ENCODE data around the gene CCDC159. TPM values are rescaled to one million over a fixed set of nuclear protein-coding genes. Genes with fewer than 3 reads are reported as not detected.
"Not testable (repeated sequence)": the region's sequence is repeated elsewhere in the genome, so short reads cannot be mapped to it uniquely, and the experiment has no call there.

CCDC159 gene
- total and polyA plus RNA-seq, 4 experiments from 2014 or later: 9.2 to 91.8 (median 53.8) TPM

- H3K27ac ChIP-seq (ENCODE audit: low read depth, low read length): peak overlapping the region; percentile 33
Observed at GRCh38 chr19:11338569-11339253, 7.6 kb upstream of the CCDC159 start.

GRCh38 chr19:11339254-11340098 lies 6.8 kb upstream of the CCDC159 start, which contains the start of gene RAB3D:
TSS of gene RAB3D (minus strand) at chr19:11339657. CDS start at chr19:11337399, 2,258 bp downstream.
- Histone ChIP-seq H3K9me3 (ENCODE audit: control insufficient read depth in 1 of 2, low read length in 2 of 2) (no peaks in the 10 kb centered on the region), H3K27ac (ENCODE audit: low read depth, low read length) (peak within 1 kb of the TSS; percentile 33), H3K27me3 (ENCODE audit: insufficient read depth, low read length) (no peaks in the 10 kb centered on the region), H3K36me3 (ENCODE audit: insufficient read depth, low read length) (no peaks in the 10 kb centered on the region), H3K4me1 (ENCODE audit: insufficient read depth, low read length) (peaks cover 30% of the 10 kb centered on the region), H3K4me3 (ENCODE audit: low read length in 2 of 2) (peak within 1 kb of the TSS; percentile 44 to 54)
- ChIA-PET CTCF (ENCODE audit: partially characterized antibody) (interaction anchor here (1.0 to 1.4 kb wide), 3 partner anchors 15 to 143 kb away, joined by 3 to 5 read pairs (median 5); no protein-coding TSS in a partner anchor), POLR2A (ENCODE audit: partially characterized antibody) (interaction anchor here (1.0 to 2.1 kb wide), 5 partner anchors 18 to 44 kb away, joined by 3 to 22 read pairs (median 7); partner anchors contain the start of gene SWSAP1)
- H3K27me3 Mint-ChIP-seq: no peaks in the 10 kb centered on the region
- H3K4me1 Mint-ChIP-seq: peaks cover 16 to 35% (median 27%) of the 10 kb centered on the region in 4 donors
- peak within 1 kb of the TSS; percentile 3 to 88 (median 71) for H3K27ac Mint-ChIP-seq
- H3K9me3 Mint-ChIP-seq: peaks cover 0 to 2% (median 0%) of the 10 kb centered on the region in 8 donors
- intact Hi-C loops (cut with micrococcal nuclease): no loop called here
- peaks cover 14 to 17% of the 10 kb centered on the region in 2 donors for H3K36me3 Mint-ChIP-seq
- peak; percentile 52 to 73 (median 57) for DNase-seq
- H3K4me3 Mint-ChIP-seq: peak within 1 kb of the TSS; percentile 76 to 87 (median 82)

More at GRCh38 chr19:11338569-11339253, 7.6 kb upstream of the CCDC159 start:
- Mint-ChIP-seq H3K27me3 (no peaks in the 10 kb centered on the region), H3K4me3 (peak overlapping the region; percentile 76 to 87 (median 78)), H3K36me3 (peaks cover 20 to 23% of the 10 kb centered on the region in 2 donors), H3K9me3 (peaks cover 0 to 2% (median 0%) of the 10 kb centered on the region in 8 donors), H3K27ac (peak overlapping the region in 5 of 7 donors; percentile 42 to 88 (median 57)), H3K4me1 (peaks cover 16 to 32% (median 24%) of the 10 kb centered on the region in 4 donors)
- H3K36me3 ChIP-seq (ENCODE audit: insufficient read depth, low read length): no peaks in the 10 kb centered on the region
- H3K27me3 ChIP-seq (ENCODE audit: insufficient read depth, low read length): no peaks in the 10 kb centered on the region
- DNase-seq: no peak
- peaks cover 30% of the 10 kb centered on the region for H3K4me1 ChIP-seq (ENCODE audit: insufficient read depth, low read length)
- ChIA-PET POLR2A (ENCODE audit: partially characterized antibody) (interaction anchor here (1.0 to 2.1 kb wide), 5 partner anchors 18 to 45 kb away, joined by 3 to 22 read pairs (median 7); partner anchors contain the start of gene SWSAP1), CTCF (ENCODE audit: partially characterized antibody) (interaction anchor here (0.9 to 1.2 kb wide), 2 partner anchors 14 to 44 kb away, joined by 3 read pairs; no protein-coding TSS in a partner anchor)
- peak overlapping the region in 1 of 2 donors; percentile 44 for H3K4me3 ChIP-seq (ENCODE audit: low read length in 2 of 2)
- H3K9me3 ChIP-seq (ENCODE audit: control insufficient read depth in 1 of 2, low read length in 2 of 2): no peaks in the 10 kb centered on the region
- intact Hi-C loops (cut with micrococcal nuclease): no loop called here

GRCh38 chr19:11340099-11340467 lies 6.2 kb upstream of the CCDC159 start:
- peak overlapping the region; percentile 33 for H3K27ac ChIP-seq (ENCODE audit: low read depth, low read length)
- ChIA-PET POLR2A (ENCODE audit: partially characterized antibody) (interaction anchor here (1.5 to 2.1 kb wide), 3 partner anchors 34 to 41 kb away, joined by 7 to 22 read pairs (median 10); partner anchors contain the start of gene SWSAP1), CTCF (ENCODE audit: partially characterized antibody) (interaction anchor here (0.9 to 1.4 kb wide), 3 partner anchors 18 to 143 kb away, joined by 4 to 5 read pairs (median 5); no protein-coding TSS in a partner anchor)
- H3K36me3 ChIP-seq (ENCODE audit: insufficient read depth, low read length); DNase-seq; intact Hi-C loops (cut with micrococcal nuclease); H3K9me3 Mint-ChIP-seq; H3K9me3 ChIP-seq (ENCODE audit: control insufficient read depth in 1 of 2, low read length in 2 of 2); H3K27me3 Mint-ChIP-seq; H3K27me3 ChIP-seq (ENCODE audit: insufficient read depth, low read length): not testable (repeated sequence)
- peaks cover 16 to 39% (median 29%) of the 10 kb centered on the region in 4 donors for H3K4me1 Mint-ChIP-seq
- H3K36me3 Mint-ChIP-seq: peaks cover 12 to 15% of the 10 kb centered on the region in 2 donors
- peaks cover 32% of the 10 kb centered on the region for H3K4me1 ChIP-seq (ENCODE audit: insufficient read depth, low read length)
- H3K27ac Mint-ChIP-seq: peak overlapping the region in 6 of 7 donors; percentile 3 to 77 (median 70)
- peak overlapping the region in 1 of 2 donors; percentile 44 for H3K4me3 ChIP-seq (ENCODE audit: low read length in 2 of 2)
- H3K4me3 Mint-ChIP-seq: peak overlapping the region; percentile 74 to 87 (median 79)

GRCh38 chr19:11342429-11342828 lies 3.9 kb upstream of the CCDC159 start:
- Histone ChIP-seq H3K9me3 (ENCODE audit: control insufficient read depth in 1 of 2, low read length in 2 of 2) (no peaks in the 10 kb centered on the region), H3K36me3 (ENCODE audit: insufficient read depth, low read length) (no peaks in the 10 kb centered on the region), H3K27me3 (ENCODE audit: insufficient read depth, low read length) (no peaks in the 10 kb centered on the region), H3K4me1 (ENCODE audit: insufficient read depth, low read length) (peaks cover 42% of the 10 kb centered on the region), H3K27ac (ENCODE audit: low read depth, low read length) (no peak overlapping the region), H3K4me3 (ENCODE audit: low read length in 2 of 2) (no peak overlapping the region)
- Mint-ChIP-seq H3K36me3 (peaks cover 0 to 7% of the 10 kb centered on the region in 2 donors), H3K27ac (peak overlapping the region in 1 of 7 donors; percentile 9), H3K27me3 (no peaks in the 10 kb centered on the region), H3K4me1 (peaks cover 28 to 56% (median 43%) of the 10 kb centered on the region in 4 donors), H3K9me3 (peaks cover 0 to 2% (median 0%) of the 10 kb centered on the region in 8 donors), H3K4me3 (peak overlapping the region in 3 of 8 donors; percentile 6 to 67 (median 20))
- intact Hi-C loops (cut with micrococcal nuclease): no loop called here
- ChIA-PET CTCF (ENCODE audit: partially characterized antibody) (no interaction called here), POLR2A (ENCODE audit: partially characterized antibody) (interaction anchor here (6.2 kb wide), 1 partner anchor 32 kb away, joined by 54 read pairs; the partner anchor contains the start of gene SWSAP1)
- DNase-seq: no peak

- peaks cover 5 to 7% of the 10 kb centered on the region in 2 donors for H3K36me3 Mint-ChIP-seq
- H3K4me1 ChIP-seq (ENCODE audit: insufficient read depth, low read length): peaks cover 17% of the 10 kb centered on the region
- H3K4me1 Mint-ChIP-seq: peaks cover 17 to 32% (median 25%) of the 10 kb centered on the region in 4 donors
- H3K27me3 ChIP-seq (ENCODE audit: insufficient read depth, low read length): no peaks in the 10 kb centered on the region
- ChIA-PET CTCF (ENCODE audit: partially characterized antibody) (interaction anchor here (0.7 to 2.3 kb wide), 4 partner anchors 30 to 355 kb away, joined by 5 to 12 read pairs (median 6); partner anchors contain the start of gene SWSAP1), POLR2A (ENCODE audit: partially characterized antibody) (interaction anchor here (0.9 to 6.2 kb wide), 6 partner anchors 29 to 510 kb away, joined by 3 to 54 read pairs (median 5); partner anchors contain the start of genes EPOR, SWSAP1 and TMED1)
- H3K9me3 Mint-ChIP-seq: peaks cover 0 to 6% (median 0%) of the 10 kb centered on the region in 8 donors
- H3K9me3 ChIP-seq (ENCODE audit: control insufficient read depth in 1 of 2, low read length in 2 of 2): no peaks in the 10 kb centered on the region
- H3K4me3 Mint-ChIP-seq: peak overlapping the region; percentile 95 to 98 (median 97)
- H3K27ac ChIP-seq (ENCODE audit: low read depth, low read length): peak overlapping the region; percentile 88
- H3K4me3 ChIP-seq (ENCODE audit: low read length in 2 of 2): peak overlapping the region; percentile 92 to 96
- H3K27ac Mint-ChIP-seq: peak overlapping the region; percentile 80 to 98 (median 95)
- no peak for DNase-seq
- H3K27me3 Mint-ChIP-seq: no peaks in the 10 kb centered on the region
- no peaks in the 10 kb centered on the region for H3K36me3 ChIP-seq (ENCODE audit: insufficient read depth, low read length)
- intact Hi-C loops (cut with micrococcal nuclease): no loop called here
Observed at GRCh38 chr19:11345122-11345803, 1.1 kb upstream of the CCDC159 start.

GRCh38 chr19:11347546-11348039 lies 1.3 kb downstream of the CCDC159 start:
- POLR2A ChIA-PET (ENCODE audit: partially characterized antibody): interaction anchor here (2.7 to 6.2 kb wide), 2 partner anchors 27 to 33 kb away, joined by 18 to 54 read pairs; partner anchors contain the start of gene SWSAP1
- Mint-ChIP-seq H3K4me1 (peaks cover 17 to 32% (median 25%) of the 10 kb centered on the region in 4 donors), H3K36me3 (peaks cover 5 to 7% of the 10 kb centered on the region in 2 donors), H3K4me3 (peak overlapping the region; percentile 30 to 98 (median 97)), H3K27ac (peak overlapping the region; percentile 6 to 98 (median 67)), H3K27me3 (no peaks in the 10 kb centered on the region), H3K9me3 (peaks cover 0 to 6% (median 0%) of the 10 kb centered on the region in 8 donors)
- CTCF ChIA-PET (ENCODE audit: partially characterized antibody): interaction anchor here (1.0 to 2.3 kb wide), 2 partner anchors 30 to 33 kb away, joined by 3 to 12 read pairs; no protein-coding TSS in a partner anchor
- Histone ChIP-seq H3K27me3 (ENCODE audit: insufficient read depth, low read length) (no peaks in the 10 kb centered on the region), H3K27ac (ENCODE audit: low read depth, low read length) (no peak overlapping the region), H3K36me3 (ENCODE audit: insufficient read depth, low read length) (no peaks in the 10 kb centered on the region), H3K4me3 (ENCODE audit: low read length in 2 of 2) (no peak overlapping the region), H3K4me1 (ENCODE audit: insufficient read depth, low read length) (peaks cover 17% of the 10 kb centered on the region), H3K9me3 (ENCODE audit: control insufficient read depth in 1 of 2, low read length in 2 of 2) (no peaks in the 10 kb centered on the region)
- no peak for DNase-seq
- intact Hi-C loops (cut with micrococcal nuclease): no loop called here

All from CD4-positive, alpha-beta memory T cell (primary cell).